Measurements from ENCODE around the gene GSPT1.
"Not testable (repeated sequence)": the region's sequence is repeated elsewhere in the genome, so short reads cannot be mapped to it uniquely, and the experiment has no call there.

Gene GSPT1

DNA sequence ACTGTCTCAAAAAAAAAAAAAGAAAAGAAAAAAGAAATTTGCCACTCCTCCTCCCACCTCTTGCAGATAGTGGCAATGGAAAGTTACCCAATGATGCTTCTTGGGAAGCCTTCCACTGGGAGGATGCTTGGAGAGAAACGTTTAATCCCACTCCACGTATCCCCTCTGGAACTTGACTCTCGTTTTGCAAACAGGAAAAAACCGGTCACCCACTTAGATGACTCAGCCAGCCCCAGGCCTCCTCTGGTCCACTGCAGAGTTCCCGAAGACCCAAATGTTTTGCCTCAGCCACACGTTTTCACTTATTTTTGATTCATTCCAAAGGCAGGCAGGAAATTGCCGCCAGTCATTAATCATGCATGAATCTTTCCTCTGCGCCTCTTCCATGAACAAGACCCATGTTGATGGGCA, 40.0 kb upstream of the GSPT1 start:
- DNase-seq (ENCODE audit: low read depth in 1 of 2, low spot score in 1 of 2): no peak
- H3K4me3 ChIP-seq (replicated peaks; ENCODE audit: insufficient read depth, low read length): no peak overlapping the region
- H3K27ac ChIP-seq (replicated peaks): no peak overlapping the region
- TF ChIP-seq POLR2AphosphoS5 (IDR thresholded peaks at IDR 0.05; ENCODE audit: low read depth): no peak
- TF ChIP-seq, protein P1, sequence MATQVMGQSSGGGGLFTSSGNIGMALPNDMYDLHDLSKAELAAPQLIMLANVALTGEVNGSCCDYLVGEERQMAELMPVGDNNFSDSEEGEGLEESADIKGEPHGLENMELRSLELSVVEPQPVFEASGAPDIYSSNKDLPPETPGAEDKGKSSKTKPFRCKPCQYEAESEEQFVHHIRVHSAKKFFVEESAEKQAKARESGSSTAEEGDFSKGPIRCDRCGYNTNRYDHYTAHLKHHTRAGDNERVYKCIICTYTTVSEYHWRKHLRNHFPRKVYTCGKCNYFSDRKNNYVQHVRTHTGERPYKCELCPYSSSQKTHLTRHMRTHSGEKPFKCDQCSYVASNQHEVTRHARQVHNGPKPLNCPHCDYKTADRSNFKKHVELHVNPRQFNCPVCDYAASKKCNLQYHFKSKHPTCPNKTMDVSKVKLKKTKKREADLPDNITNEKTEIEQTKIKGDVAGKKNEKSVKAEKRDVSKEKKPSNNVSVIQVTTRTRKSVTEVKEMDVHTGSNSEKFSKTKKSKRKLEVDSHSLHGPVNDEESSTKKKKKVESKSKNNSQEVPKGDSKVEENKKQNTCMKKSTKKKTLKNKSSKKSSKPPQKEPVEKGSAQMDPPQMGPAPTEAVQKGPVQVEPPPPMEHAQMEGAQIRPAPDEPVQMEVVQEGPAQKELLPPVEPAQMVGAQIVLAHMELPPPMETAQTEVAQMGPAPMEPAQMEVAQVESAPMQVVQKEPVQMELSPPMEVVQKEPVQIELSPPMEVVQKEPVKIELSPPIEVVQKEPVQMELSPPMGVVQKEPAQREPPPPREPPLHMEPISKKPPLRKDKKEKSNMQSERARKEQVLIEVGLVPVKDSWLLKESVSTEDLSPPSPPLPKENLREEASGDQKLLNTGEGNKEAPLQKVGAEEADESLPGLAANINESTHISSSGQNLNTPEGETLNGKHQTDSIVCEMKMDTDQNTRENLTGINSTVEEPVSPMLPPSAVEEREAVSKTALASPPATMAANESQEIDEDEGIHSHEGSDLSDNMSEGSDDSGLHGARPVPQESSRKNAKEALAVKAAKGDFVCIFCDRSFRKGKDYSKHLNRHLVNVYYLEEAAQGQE (IDR thresholded peaks at IDR 0.05; ENCODE audit: insufficient replicate concordance, low read depth): no peak
- no peak for TF ChIP-seq SPI1 (IDR thresholded peaks at IDR 0.05; ENCODE audit: borderline replicate concordance, low read depth)
- TF ChIP-seq, protein P2, sequence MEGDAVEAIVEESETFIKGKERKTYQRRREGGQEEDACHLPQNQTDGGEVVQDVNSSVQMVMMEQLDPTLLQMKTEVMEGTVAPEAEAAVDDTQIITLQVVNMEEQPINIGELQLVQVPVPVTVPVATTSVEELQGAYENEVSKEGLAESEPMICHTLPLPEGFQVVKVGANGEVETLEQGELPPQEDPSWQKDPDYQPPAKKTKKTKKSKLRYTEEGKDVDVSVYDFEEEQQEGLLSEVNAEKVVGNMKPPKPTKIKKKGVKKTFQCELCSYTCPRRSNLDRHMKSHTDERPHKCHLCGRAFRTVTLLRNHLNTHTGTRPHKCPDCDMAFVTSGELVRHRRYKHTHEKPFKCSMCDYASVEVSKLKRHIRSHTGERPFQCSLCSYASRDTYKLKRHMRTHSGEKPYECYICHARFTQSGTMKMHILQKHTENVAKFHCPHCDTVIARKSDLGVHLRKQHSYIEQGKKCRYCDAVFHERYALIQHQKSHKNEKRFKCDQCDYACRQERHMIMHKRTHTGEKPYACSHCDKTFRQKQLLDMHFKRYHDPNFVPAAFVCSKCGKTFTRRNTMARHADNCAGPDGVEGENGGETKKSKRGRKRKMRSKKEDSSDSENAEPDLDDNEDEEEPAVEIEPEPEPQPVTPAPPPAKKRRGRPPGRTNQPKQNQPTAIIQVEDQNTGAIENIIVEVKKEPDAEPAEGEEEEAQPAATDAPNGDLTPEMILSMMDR (IDR thresholded peaks at IDR 0.05; ENCODE audit: insufficient read depth, low read length): no peak
- no peak for TF ChIP-seq GABPA (IDR thresholded peaks at IDR 0.05; ENCODE audit: low read depth)
- no peaks in the 10 kb centered on the region for H3K27me3 ChIP-seq (ENCODE audit: insufficient read depth, poor library complexity, severe bottlenecking)

DNA sequence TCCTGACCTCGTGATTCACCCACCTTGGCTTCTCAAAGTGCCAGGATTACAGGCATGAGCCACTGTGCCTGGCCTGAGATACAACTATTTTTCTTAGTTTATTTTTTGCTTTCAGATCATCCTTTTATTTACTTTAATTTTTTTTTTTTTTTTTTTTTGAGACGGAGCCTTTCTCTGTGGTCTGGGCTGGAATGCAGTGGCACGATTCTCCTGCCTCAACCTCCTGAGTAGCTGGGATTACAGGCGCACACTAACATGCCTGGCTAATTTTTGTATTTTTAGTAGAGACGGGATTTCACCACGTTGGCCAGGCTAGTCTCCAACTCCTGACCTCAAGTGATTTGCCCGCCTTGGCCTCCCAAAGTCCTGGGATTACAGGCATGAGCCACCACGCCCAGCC, 37.8 kb upstream of the GSPT1 start:
- not testable (repeated sequence) for H3K27me3 ChIP-seq (ENCODE audit: insufficient read depth, poor library complexity, severe bottlenecking)

DNA sequence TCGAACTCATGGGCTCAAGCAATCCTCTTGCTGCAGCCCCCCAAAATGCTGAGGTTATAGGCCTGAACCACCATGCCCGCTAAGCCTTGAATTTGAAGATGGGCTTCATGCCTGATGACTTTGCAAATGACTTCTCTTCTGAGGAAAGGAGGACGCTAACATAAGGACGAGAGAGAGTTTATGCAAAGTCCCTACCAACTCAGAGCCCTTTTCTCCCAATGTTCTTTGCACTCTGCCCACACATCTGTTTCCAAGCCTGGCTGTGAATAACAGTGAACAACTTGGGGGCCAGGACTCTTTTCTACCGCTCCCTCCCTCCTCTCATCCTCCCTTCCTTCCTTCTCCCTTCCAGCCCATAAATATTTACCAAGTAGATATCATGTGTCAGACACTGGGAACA, 34.6 kb upstream of the GSPT1 start:
- H3K27me3 ChIP-seq (ENCODE audit: insufficient read depth, poor library complexity, severe bottlenecking): no peaks in the 10 kb centered on the region
- no peak for DNase-seq (ENCODE audit: low read depth in 1 of 2, low spot score in 1 of 2)
- no peak overlapping the region for H3K27ac ChIP-seq (replicated peaks)
- TF ChIP-seq, protein P2 (IDR thresholded peaks at IDR 0.05; ENCODE audit: insufficient read depth, low read length): no peak
- no peak for TF ChIP-seq POLR2AphosphoS5 (IDR thresholded peaks at IDR 0.05; ENCODE audit: low read depth)
- no peak for TF ChIP-seq GABPA (IDR thresholded peaks at IDR 0.05; ENCODE audit: low read depth)
- TF ChIP-seq, protein P1 (IDR thresholded peaks at IDR 0.05; ENCODE audit: insufficient replicate concordance, low read depth): no peak
- TF ChIP-seq SPI1 (IDR thresholded peaks at IDR 0.05; ENCODE audit: borderline replicate concordance, low read depth): no peak
- H3K4me3 ChIP-seq (replicated peaks; ENCODE audit: insufficient read depth, low read length): no peak overlapping the region

More for the DNA sequence above, 37.8 kb upstream of the GSPT1 start:
- not testable (repeated sequence) for DNase-seq (ENCODE audit: low read depth in 1 of 2, low spot score in 1 of 2); H3K4me3 ChIP-seq (replicated peaks; ENCODE audit: insufficient read depth, low read length); H3K27ac ChIP-seq (replicated peaks)

DNA sequence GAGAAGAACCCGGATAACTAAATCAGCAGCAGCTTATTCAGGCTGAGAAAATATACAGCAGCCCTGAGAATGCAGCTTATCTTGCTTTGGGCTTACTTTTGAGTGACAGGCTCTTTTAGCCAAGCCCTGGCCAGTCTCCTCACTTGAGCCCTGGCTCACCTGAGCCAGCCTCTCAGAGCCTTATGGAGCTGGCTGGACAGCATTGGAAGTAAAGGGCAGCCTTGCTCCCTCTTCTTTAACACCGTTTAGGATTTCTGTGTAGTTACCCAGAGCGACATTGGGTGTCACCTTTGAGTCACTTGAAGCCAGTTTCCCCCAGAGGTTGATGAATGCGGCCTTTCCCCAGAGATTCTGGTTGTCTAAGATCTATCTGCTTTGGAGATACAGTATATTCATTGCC, 33.8 kb upstream of the GSPT1 start:
- no peak for TF ChIP-seq GABPA (IDR thresholded peaks at IDR 0.05; ENCODE audit: low read depth)
- TF ChIP-seq, protein P2 (IDR thresholded peaks at IDR 0.05; ENCODE audit: insufficient read depth, low read length): no peak
- TF ChIP-seq, protein P1 (IDR thresholded peaks at IDR 0.05; ENCODE audit: insufficient replicate concordance, low read depth): no peak
- TF ChIP-seq SPI1 (IDR thresholded peaks at IDR 0.05; ENCODE audit: borderline replicate concordance, low read depth): no peak
- TF ChIP-seq POLR2AphosphoS5 (IDR thresholded peaks at IDR 0.05; ENCODE audit: low read depth): no peak
- no peak overlapping the region for H3K4me3 ChIP-seq (replicated peaks; ENCODE audit: insufficient read depth, low read length)
- no peak overlapping the region for H3K27ac ChIP-seq (replicated peaks)
- peak in 1 of 2 experiments; percentile 39 for DNase-seq (ENCODE audit: low read depth in 1 of 2, low spot score in 1 of 2)
- no peaks in the 10 kb centered on the region for H3K27me3 ChIP-seq (ENCODE audit: insufficient read depth, poor library complexity, severe bottlenecking)
